Middle frontal gyrus (tissue), 1 donor: ENCODE measurements around the gene RNF207.

Experiments
- DNase-seq: peaks from one replicate; pipeline ENCODE4 v3.0.0-alpha.2; 2015; ENCODE audit warnings: low spot score; ENCODE audit errors: extremely low spot score

RNF207 gene

DNA sequence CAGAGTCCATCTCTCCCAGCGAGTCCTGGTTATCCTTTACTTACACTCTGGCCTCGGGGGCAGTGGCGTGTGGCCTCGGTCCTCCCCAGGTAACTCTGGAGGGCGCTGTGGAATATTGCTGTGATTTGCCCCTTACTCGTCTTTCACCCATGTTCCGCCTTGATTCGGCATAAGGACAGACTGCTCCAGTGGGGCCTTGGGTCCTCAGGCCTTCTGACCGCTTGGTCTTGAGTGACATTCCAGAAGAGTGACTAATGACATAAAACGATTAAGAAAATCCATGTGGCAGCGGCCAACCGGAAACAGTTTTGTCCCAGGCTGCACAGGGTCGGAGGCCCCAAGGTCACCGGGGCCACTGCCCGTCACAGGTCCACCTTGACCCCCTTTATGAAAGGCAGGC is 18.8 kb downstream of the RNF207 start:
- DNase-seq, result no peak

DNA sequence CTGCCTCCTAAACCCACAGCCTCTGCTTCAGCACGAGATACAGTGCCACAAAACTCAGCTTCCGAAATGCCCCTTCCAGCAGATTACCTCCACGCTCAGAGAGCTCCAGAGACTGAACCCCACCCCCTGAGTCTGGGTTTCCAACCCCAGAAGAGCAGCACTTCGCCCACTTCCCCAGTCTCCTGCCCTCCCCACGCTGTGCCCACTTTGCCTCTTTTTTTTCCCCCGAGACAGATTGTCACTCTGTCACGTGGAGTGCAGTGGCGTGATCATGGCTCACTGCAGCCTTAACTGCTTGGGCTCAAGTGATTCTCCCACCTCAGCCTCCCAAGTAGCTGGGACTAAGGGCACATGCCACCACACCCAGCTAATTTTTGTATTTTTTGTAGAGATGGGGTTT is 19.7 kb downstream of the RNF207 start:
- no peak for DNase-seq

DNA sequence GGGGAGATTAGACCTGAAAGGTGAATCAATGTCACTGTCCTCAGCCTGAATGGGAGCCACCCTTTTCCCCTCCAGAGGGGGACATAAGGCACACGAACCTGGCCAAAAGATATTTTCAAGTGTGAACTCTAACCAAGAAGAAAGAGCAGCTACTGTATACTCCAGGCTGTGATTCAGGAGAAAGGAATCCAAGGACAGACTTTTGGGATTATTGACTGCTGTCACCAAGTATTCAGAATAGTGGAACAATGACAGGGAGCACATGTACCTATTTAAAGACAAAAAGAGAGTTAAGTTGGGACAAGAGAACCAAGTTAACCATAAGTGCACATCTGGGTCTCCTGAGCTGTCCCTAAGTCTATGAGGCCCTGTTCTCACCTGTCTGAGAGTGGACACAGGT is 27.5 kb downstream of the RNF207 start:
- no peak for DNase-seq

DNA sequence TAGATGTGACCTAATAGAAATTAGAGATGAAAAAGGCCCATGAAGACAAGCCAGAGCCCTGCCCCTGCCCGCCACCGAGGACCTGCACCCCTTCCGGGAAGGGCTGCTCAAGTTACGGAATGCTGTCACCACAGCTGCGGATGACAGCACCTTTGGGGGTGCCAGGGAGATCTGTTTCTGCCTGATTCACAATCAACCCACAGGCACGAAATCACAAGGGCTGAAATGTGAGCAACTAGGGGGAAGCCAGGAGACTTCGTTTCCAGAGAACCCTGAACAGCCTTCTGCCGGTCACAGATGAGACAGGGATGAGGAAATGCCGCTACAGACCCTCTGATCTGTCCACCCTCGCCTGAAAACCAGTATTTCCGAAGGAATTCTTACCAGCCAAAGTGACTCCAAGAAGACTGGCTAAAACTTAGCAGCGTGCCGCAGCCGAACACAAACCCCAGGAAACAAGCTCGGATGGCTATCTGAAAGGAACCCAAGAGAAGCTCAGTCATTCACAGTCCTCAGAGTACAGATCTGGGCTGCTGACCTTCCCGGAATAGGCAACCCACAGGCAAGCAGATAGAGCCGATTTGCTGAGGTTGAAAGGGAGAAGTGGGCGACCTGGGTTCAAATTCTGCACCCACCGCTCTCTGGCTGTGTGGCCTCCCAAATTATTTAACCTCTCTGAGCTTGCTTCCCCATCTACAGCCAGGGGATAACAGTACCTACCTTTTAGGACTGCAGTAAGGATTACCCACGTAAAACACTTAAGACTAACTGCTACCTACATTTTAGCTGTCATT is 28.8 kb downstream of the RNF207 start:
- no peak for DNase-seq

DNA sequence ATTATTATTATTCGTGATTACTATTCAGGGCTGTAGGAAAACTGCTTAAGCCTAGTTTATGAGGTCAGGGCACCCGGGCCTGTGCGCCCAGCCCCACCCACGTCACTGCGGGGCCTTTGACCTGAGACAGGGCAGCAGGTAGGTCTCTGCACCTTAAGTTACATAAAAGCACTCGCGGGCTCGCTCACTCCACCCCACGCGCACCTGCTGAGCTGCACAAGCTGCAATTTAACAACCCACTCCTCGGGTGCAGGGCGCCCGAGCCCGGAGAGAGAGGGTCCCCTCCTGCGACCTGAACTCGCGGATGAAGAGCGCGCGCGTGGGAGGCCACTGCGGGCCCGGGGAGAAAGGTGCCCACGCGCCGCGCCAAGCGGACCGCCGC is 29.4 kb downstream of the RNF207 start:
- no peak for DNase-seq

DNA sequence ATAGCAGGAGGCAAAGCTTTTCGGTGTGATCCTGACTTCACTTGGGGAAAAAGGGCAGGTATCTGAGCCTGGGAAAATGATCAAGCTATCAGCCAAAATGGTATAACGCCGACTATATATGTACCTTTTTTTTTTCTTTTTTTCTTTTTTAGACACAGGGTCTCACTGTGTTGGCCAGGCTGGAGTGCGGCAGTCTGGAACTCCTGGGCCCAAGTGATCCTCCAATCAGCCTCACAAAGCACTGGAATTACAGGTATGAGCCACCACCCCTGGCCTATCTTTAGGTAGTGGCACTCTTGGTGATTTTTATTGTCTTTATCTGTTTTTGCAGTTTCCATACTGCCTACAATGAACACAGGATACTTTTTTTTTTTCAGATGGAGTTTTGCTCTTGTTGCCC is 31.2 kb downstream of the RNF207 start:
- no peak for DNase-seq

DNA sequence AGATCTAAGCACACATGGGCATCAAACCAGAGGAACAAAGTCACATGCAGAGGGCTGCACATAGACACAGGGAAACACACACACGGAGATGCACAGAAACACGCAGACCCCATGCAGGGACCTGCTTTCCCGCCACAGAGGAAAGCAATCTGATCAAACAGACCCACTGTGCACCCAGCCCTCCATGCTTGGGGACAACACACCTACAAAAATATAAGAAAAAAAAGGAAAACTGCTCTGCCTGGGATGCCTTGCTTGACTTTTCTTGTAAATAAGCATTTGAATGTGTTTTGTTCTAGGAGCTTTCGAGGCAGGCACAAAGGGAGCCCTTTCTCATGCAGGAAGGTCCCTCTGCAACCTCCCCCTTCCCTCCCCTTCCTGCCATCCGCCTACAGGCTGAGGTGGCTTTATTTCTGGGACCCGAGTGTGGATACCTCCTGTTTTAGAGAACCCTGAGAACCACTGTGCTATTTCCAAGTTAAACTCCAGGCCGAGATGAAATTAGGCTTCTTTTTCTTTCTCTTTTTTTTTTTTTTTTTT is 33.4 kb downstream of the RNF207 start:
- no peak for DNase-seq

DNA sequence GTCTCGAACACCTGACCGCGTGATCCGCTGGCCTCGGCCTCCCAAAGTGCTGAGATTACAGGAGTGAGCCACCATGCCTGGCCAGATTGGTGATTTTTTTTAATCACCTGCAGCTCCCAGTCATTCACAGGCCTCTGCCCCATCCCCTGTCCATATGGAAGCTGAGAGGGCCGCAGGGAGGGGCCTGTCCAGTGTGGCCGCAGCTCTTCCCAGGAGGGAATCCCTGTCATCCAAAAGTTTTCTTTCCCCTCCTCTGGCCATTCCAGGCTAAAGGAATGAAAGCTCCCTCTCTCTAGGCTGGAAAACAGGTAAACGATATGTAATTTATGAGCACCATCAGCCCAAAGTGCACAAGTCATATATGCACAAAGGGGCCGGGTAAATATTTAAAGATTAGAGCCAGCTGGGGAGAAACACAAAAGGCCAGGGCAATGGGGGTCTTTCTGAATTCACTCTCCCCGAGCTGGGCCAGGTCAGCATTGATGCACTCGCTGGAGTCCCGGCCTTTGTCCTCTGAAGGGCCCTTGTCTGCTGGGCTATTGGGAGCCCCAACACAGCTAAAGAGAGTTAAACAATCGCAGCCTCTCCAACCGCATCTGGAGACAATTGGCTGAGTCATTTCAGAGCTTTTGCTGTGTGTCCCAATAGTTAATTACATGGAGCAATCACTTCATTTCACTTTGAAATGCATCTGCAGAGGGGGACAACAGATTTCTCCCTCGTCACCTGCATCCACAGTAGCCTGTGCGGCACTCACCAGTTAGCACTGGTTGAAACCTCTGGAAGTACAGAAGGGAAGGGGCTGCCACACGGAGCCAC is 34.2 kb downstream of the RNF207 start:
- DNase-seq, result no peak

DNA sequence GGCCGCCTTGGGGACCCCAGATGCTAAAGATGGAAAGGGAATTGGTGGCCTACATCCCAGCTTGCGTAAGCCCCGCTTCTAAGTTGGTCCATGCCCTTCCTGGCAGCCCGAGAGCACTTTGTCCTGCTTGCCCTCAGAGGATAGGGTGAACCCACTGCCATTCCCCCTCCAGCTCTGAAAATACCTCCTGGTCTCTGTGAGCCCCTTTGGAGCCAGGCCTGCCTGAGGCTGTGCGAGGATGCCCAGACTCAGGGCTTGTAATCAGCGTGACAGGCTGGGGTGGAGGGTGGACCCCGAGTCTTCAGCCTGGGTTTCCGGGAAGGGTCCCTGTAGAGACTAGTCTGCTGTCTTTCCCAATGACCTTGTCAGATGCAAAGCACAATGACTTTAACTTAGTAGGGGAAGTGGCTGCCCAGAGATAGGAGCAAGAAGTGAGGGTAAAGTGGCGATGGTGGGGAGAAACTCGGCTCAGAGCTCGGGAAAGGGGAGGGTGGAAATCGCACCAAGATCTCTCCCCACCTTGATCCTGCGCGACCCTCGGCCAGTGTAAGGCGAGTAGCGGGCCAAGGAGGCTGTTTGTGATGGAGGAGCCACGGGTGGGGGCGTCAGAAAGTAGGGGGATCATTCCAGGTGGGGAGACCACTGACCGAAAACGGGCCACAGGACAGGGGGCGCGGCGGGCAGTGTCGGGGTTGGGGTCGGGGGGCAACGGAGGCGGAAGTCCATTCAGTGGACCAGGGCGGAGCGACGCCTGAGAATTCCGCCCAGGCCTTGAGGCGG is 35.4 kb downstream of the RNF207 start:
- no peak for DNase-seq

DNA sequence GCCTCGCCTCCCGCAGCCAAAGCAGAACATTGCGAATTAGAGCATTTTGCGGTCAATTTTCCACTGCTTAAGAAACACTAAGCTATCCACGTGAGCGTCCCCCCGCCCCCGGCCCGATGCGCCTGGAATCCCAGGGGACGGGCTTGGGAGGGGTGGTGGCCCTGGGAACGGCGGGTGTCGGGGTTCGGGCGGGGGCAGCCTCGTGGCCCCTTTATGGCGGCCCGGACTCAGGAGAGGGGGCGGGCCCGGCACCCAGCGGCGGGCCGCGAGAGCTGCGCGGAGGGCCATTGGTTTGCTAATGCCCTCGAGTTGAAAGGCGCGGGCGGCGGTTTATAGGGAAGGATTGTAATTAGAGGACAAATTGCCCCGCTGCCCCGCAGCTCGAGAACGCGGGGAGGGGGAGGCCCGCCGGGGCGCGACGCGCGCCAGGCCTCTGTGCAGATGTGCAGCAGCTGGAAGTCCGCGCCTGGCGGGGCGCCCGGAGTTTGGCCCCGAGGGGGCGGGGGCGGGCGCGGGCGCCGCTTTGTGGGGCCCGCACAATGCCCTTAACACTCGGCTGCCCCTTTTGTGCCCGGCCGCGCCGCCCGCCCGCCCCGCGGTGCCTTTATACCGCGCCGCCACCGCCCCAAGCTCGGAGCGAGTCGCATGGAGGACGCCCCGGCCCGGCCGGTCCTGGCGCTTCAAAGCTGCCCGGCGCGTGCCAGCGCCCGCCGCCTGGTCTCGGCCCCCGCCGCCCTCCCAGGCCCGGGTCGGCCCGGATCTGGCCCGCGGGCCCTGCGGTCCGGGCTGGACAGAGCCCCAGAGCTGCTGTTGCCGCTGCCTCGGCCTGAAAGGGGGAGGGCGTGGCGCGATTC is 36.2 kb downstream of the RNF207 start:
- DNase-seq, result no peak

DNA sequence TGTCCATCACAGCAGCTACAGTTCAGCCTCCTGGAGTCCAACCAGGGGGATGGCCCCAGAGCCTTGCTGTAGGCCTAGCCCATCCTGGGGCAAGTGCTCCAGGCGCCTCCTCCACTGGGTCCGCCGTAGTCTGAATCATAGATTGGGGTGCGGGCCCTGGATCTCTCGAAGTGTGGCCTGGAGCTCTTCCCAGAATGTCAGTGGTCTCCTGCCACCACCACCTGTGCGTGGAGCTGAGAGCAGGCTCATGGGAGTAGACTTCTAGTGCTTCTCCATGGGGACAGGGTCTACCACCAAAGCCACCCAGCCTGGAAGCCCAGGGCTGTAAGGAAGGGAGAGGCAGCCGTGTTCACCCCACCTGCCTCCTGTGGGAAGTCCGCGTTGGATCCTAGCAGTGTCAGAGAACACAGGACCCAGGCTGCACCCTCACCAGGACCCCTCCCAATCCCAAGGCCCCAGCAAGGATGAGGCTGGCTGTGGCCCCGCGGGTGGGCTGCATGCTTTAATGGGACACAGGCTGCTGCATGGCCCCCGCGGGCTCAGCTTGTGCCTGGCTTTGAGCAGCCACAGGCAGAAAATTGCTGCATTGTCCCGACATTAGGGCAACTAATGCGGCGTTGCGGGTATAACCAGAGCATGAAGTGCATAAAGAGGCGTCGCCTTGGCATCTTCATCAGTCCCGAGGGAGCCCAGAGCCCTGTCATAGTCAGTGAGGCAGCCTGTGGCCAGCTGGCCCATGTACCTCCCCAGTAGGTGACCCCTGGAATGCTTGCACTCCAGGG is 37.3 kb downstream of the RNF207 start:
- DNase-seq, result no peak

DNA sequence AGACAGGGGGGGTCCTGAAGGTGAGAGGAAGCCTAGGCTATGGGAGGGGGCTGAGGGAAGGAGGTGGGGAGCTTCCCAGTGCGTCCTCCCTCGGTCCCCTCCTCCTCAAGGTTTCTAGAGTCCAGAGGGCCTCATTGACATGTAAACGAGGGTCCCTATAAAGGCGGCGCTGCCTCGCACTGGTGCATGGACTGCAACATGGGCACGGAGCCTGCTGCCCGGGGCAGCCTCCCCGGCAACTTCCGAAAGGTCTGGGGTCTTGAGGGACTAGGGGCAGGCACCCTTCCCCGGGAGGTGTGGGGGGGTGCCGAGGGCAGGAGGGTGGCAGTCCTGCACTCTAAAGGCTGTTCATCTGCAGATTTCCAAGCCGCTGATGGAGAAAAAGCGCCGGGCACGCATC is 38.1 kb downstream of the RNF207 start, which contains the start of gene HES3:
HES3 (plus strand) TSS at position 187 of the 400 bp plus-strand sequence; CDS start at position 374, 187 bp downstream.
- no peak for DNase-seq

DNA sequence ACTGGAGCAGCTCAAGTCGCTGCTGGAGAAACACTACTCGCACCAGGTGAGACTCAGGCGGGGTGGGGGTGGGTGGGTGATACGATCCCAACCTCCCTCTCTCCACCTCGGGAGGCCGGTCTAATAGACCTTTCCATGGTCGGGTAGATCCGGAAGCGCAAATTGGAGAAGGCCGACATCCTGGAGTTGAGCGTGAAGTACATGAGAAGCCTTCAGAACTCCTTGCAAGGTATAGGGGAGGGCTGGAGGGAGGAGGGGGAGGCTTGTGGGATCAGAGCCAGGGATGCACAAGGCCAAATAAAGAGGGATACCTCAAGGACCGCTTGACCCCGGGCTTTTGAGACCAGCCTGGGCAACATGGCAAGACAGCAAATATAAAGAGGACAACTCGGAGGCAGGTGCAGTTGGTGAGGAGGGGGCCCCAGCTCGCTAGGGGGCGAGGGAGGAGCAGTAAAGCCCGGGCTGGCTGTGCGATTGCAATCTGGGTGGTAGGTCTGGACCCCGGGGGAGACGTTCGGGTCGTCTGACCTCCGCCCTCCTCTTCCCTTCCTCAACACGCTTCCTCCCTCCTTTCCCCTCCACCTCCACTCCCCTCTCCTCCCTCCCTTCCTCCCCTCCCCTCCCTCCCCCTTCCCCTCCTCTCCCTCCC is 38.6 kb downstream of the RNF207 start:
- no peak for DNase-seq

DNA sequence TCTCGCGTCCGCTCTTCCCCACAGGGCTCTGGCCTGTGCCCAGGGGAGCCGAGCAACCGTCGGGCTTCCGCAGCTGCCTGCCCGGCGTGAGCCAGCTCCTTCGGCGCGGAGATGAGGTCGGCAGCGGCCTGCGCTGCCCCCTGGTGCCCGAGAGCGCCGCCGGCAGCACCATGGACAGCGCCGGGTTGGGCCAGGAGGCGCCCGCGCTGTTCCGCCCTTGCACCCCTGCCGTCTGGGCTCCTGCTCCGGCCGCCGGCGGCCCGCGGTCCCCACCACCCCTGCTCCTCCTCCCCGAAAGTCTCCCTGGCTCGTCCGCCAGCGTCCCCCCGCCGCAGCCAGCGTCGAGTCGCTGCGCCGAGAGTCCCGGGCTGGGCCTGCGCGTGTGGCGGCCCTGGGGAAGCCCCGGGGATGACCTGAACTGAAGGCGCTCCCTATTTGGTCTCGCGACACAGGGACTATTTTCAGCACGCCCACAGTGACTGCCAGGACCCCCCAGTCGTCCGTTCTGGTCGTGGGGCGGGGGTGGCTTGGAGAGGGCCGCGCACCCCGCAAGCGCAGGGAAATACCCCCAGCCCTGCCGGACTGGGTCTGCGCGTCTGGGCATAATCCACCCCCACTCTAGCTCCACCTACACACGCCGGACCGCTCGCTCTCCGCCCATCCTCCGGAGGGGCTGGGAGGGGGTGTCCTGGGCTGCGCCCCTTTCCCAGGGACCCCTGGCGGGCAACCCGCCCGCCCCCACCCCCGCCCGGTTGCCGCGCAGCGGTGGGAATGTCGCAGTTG is 39.4 kb downstream of the RNF207 start:
- no peak for DNase-seq

DNA sequence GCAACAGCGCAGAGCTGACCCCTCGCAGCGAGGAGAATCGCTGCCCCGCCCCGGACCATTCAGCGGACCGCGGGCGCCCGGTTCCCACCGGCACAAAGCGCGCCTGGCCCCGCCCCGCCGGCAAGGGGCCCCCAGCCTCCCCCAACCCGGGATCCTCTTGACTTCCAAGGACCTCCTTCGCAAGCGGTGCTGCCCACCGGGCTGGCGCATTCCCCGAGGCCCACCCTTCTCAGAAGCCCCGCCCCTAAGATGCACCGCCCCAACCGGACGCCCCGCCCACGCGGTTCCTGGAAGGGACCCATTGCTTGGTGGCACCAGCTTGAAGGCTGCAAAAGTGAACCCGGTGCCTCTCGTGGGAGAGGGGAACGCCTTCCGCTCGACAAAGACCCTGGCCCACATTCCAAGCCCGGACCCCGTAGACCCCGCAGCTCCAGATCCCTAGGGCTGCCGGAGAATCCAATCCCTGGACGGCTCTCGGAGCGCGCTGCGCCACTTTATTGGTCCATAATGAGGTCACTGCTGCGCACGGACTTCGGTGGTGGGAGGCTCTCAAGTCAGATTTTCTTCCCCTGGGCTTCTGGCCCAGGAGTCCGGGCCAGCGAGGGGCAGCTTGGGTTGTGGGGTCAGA is 40.1 kb downstream of the RNF207 start:
- no peak for DNase-seq

DNA sequence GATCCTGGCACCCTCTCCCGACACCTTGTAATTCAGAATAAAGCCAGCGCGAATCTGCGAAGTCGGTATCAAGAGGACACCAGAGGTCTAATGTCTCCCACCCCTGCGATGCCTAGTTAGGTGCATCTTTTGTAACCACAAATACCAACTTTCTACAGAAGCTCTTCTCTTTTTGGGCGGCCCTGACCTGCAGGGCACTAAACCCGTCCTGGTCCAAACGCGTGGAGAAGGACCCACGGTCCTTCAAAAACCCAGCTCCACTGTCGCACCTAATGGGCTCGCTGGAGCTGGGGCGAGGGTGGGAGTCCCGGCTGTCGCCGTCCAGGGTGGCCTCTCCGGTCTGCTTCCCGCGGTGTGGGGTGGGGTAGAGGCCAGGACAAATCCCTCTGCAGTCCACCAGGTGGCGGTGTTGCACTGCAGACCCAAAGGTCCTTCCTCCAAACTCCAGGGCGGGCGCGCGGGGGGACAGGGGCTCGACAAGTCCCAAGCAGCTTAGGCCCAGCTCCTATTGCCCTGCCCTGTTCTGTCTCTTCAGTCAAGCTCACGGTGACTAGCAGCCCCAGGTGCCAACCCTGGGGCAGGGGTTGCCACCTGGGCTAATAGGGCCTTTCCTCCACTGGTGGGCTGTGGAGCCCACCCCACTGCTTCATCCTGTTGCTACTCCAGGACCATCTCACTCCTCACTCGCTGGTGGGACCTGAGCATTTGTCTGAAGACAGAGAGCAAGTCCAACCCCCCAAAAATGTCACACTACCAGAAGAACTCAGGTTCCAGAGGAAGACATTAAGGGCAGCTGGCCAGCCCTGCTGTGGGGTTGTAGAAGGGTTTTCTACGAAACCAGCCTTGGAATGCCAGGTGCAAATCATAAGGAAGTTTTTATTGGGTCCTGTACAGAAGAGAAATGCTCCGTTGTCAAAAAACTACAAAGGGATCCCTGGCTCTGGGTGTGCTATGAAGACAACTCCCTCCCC is 40.9 kb downstream of the RNF207 start:
- DNase-seq, result no peak

DNA sequence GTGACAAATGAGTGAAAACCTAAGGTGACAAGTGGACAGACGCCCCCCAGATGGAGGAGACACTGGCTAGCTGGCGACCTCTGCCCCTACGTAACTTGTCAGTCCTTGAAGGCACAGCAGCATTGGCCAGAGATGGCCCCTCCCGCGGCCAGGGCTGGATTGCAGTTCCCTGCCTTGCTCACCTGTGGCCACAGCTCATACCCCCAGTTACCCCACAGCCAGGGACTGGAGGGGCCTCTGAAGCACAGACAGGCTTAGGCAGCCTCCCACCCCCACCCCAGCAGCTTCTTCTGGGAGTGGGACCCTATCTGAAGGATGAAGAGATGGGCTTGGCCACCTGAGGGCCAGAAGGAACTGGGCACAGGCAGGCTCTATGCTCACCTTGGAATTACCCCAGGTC is 41.7 kb downstream of the RNF207 start:
- no peak for DNase-seq
